Stomach smooth muscle (tissue), 2 donors: ENCODE results near the gene ELN.

Experiments
- H3K27ac ChIP-seq: one replicate; pipeline ENCODE4 v1.7.0; 2013; ENCODE audit warnings: mild to moderate bottlenecking, low read length, inconsistent platforms
- H3K27me3 ChIP-seq, 2 donors: one replicate each; pipeline ENCODE4 v1.7.0; 2013; ENCODE audit warnings: low read length in 2 of 2; ENCODE audit not compliant: insufficient read depth in 2 of 2, control insufficient read depth in 1 of 2
- H3K36me3 ChIP-seq, 2 donors: one replicate each; pipeline ENCODE4 v1.7.0; 2013; ENCODE audit warnings: low read length in 2 of 2; ENCODE audit not compliant: control insufficient read depth in 2 of 2, insufficient read depth in 2 of 2
- H3K4me1 ChIP-seq: one replicate; pipeline ENCODE4 v1.7.0; 2013; ENCODE audit warnings: low read length; ENCODE audit not compliant: control insufficient read depth, insufficient read depth
- H3K4me3 ChIP-seq, 2 donors: one replicate each; pipeline ENCODE4 v1.7.0; 2013; ENCODE audit warnings: low read length in 2 of 2
- H3K9ac ChIP-seq, 2 donors: one replicate each; pipeline ENCODE4 v1.7.0; 2013; ENCODE audit warnings: low read length in 2 of 2, mild to moderate bottlenecking in 1 of 2
- H3K9me3 ChIP-seq, 2 donors: one replicate each; pipeline ENCODE4 v1.7.0; 2013; ENCODE audit warnings: low read length in 2 of 2; ENCODE audit not compliant: control insufficient read depth in 2 of 2
- donor health status: healthy.
- donor health status: Pancreatic carcinoma.

The ELN gene

GRCh38 chr7:74063646-74064045 is 35.7 kb downstream of the ELN start:
- H3K27ac ChIP-seq, result no peak overlapping the region
- H3K4me1 ChIP-seq, result peaks cover 38% of the 10 kb centered on the region
- no peaks in the 10 kb centered on the region for H3K9me3 ChIP-seq
- H3K9ac ChIP-seq, result no peak overlapping the region
- H3K36me3 ChIP-seq, result peaks cover 0 to 13% of the 10 kb centered on the region in 2 donors
- no peak overlapping the region for H3K4me3 ChIP-seq
- H3K27me3 ChIP-seq, result no peaks in the 10 kb centered on the region

DNA sequence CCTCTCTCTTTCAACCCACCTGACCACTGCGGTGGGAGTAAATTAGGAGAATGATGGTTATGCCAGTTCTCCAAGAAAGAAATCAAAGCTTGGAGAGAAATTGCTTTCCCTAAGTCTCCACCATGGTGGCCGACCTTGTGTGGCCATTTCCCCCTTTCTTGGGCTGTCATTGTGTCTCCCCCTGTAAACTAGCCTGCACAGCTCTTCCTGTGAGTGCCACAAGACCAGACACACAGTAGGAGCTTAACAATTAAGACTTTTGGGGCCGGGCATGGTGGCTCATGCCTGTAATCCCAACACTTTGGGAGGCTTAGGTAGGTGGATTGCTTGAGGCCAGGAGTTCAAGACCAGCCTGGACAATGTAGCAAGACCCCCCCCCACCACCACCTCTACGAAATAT is 36.7 kb downstream of the ELN start:
- no peak overlapping the region for H3K4me3 ChIP-seq
- no peak overlapping the region for H3K27ac ChIP-seq
- H3K36me3 ChIP-seq, result peaks cover 0 to 13% of the 10 kb centered on the region in 2 donors
- no peaks in the 10 kb centered on the region for H3K27me3 ChIP-seq
- no peak overlapping the region for H3K9ac ChIP-seq
- peaks cover 36% of the 10 kb centered on the region for H3K4me1 ChIP-seq
- no peaks in the 10 kb centered on the region for H3K9me3 ChIP-seq

DNA sequence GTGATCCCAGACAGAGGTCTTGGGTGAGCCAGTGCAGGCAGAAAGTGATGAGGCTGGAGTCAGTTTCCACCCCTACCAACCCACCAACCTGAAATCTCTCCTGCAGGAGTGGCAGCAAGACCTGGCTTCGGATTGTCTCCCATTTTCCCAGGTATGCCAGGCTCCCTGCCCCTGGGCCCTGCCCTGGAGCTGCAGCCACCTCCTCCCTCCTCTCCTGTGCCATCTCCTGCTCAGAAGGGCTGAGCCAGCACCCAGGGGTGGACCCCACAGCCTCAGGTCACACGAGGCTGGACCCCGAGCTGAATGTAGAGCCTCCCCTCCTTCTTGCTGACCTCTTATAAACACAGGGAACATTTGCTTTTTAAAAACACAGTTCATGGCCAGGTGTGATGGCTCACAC is 38.7 kb downstream of the ELN start:
- H3K36me3 ChIP-seq, result peaks cover 0 to 8% of the 10 kb centered on the region in 2 donors

DNA sequence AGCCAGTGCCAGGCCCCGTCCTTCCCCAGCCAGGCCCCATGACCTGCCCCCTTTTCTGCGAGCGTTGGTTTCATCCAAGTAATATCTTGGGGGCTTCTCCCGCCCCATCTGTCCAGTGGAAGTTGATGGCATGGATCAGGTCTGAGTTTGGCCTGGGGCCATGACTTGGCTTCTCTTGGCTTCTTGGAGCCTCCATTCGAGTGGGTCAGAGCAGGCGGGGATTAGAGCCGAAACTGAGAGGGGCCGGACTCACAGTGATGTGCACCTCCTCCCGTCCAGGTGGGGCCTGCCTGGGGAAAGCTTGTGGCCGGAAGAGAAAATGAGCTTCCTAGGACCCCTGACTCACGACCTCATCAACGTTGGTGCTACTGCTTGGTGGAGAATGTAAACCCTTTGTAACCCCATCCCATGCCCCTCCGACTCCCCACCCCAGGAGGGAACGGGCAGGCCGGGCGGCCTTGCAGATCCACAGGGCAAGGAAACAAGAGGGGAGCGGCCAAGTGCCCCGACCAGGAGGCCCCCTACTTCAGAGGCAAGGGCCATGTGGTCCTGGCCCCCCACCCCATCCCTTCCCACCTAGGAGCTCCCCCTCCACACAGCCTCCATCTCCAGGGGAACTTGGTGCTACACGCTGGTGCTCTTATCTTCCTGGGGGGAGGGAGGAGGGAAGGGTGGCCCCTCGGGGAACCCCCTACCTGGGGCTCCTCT is 40.6 kb downstream of the ELN start:
- peaks cover 0 to 8% of the 10 kb centered on the region in 2 donors for H3K36me3 ChIP-seq
- no peaks in the 10 kb centered on the region for H3K27me3 ChIP-seq
- peaks cover 5% of the 10 kb centered on the region for H3K4me1 ChIP-seq
- H3K9ac ChIP-seq, result no peak overlapping the region
- no peaks in the 10 kb centered on the region for H3K9me3 ChIP-seq
- no peak overlapping the region for H3K27ac ChIP-seq
- no peak overlapping the region for H3K4me3 ChIP-seq

More for the DNA sequence above, 38.7 kb downstream of the ELN start:
- Histone ChIP-seq H3K27ac (no peak overlapping the region), H3K27me3 (no peaks in the 10 kb centered on the region), H3K4me1 (peaks cover 16% of the 10 kb centered on the region), H3K4me3 (no peak overlapping the region), H3K9me3 (no peaks in the 10 kb centered on the region), H3K9ac (no peak overlapping the region)

DNA sequence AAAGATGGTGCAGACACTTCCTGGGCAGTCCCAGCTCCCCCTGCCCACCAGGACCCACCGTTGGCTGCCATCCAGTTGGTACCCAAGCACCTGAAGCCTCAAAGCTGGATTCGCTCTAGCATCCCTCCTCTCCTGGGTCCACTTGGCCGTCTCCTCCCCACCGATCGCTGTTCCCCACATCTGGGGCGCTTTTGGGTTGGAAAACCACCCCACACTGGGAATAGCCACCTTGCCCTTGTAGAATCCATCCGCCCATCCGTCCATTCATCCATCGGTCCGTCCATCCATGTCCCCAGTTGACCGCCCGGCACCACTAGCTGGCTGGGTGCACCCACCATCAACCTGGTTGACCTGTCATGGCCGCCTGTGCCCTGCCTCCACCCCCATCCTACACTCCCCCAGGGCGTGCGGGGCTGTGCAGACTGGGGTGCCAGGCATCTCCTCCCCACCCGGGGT is 41.1 kb downstream of the ELN start:
- no peaks in the 10 kb centered on the region for H3K27me3 ChIP-seq
- H3K4me3 ChIP-seq, result no peak overlapping the region
- no peaks in the 10 kb centered on the region for H3K9me3 ChIP-seq
- H3K9ac ChIP-seq, result no peak overlapping the region
- peaks cover 0 to 6% of the 10 kb centered on the region in 2 donors for H3K36me3 ChIP-seq
- H3K27ac ChIP-seq, result no peak overlapping the region
- H3K4me1 ChIP-seq, result peaks cover 5% of the 10 kb centered on the region

GRCh38 chr7:74069790-74070618 is 42.0 kb downstream of the ELN start:
- peaks cover 5% of the 10 kb centered on the region for H3K4me1 ChIP-seq
- peaks cover 0 to 4% of the 10 kb centered on the region in 2 donors for H3K36me3 ChIP-seq
- no peaks in the 10 kb centered on the region for H3K9me3 ChIP-seq
- H3K27me3 ChIP-seq, result no peaks in the 10 kb centered on the region
- H3K4me3 ChIP-seq, result no peak overlapping the region
- H3K9ac ChIP-seq, result no peak overlapping the region
- no peak overlapping the region for H3K27ac ChIP-seq

- H3K36me3 ChIP-seq, result peaks cover 0 to 4% of the 10 kb centered on the region in 2 donors
- H3K27me3 ChIP-seq, result no peaks in the 10 kb centered on the region
- H3K4me3 ChIP-seq, result no peak overlapping the region
- no peak overlapping the region for H3K9ac ChIP-seq
- no peaks in the 10 kb centered on the region for H3K9me3 ChIP-seq
- H3K27ac ChIP-seq, result no peak overlapping the region
- H3K4me1 ChIP-seq, result peaks cover 5% of the 10 kb centered on the region
Observed at GRCh38 chr7:74070619-74070921, 42.6 kb downstream of the ELN start.

DNA sequence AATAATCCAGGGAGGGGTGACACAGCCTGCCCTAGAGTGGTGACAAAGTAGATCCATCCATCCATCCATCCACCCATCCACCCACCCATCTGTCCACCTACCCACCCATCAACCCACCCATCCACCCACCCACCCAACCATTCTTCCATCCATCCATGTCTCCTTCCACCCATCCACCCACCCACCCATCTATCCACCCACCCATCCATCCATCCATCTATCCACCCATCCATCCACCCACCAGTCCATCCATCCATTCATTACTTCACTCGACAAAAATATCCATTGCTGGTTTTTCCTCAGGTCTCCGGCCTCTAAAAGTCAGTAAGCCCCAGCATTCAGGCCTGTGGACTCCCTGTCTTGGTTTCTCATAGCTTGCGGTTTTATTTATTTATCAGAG is 43.1 kb downstream of the ELN start:
- H3K4me3 ChIP-seq, result no peak overlapping the region
- H3K9ac ChIP-seq, result no peak overlapping the region
- H3K27me3 ChIP-seq, result no peaks in the 10 kb centered on the region
- no peaks in the 10 kb centered on the region for H3K9me3 ChIP-seq
- H3K4me1 ChIP-seq, result peaks cover 5% of the 10 kb centered on the region
- peaks cover 0 to 4% of the 10 kb centered on the region in 2 donors for H3K36me3 ChIP-seq
- H3K27ac ChIP-seq, result no peak overlapping the region

DNA sequence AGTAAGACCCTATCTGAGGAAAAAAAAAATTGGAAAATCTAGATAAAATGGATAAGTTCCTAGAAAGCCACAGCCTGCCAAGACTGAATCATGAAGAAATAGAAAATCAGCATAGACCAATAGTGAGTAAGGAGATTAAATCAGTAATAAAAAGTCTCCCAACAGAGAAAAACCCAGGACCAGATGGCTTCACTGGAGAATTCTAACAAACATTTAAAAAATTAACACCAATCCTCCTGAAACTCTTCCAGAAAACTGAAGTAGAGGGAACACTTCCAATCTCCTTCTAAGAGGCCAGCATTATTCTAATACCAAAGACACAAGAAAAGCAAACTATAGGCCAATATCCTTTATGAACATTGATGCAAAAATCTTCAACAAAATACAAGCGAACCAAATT is 46.8 kb downstream of the ELN start:
- H3K9me3 ChIP-seq, result no peaks in the 10 kb centered on the region

DNA sequence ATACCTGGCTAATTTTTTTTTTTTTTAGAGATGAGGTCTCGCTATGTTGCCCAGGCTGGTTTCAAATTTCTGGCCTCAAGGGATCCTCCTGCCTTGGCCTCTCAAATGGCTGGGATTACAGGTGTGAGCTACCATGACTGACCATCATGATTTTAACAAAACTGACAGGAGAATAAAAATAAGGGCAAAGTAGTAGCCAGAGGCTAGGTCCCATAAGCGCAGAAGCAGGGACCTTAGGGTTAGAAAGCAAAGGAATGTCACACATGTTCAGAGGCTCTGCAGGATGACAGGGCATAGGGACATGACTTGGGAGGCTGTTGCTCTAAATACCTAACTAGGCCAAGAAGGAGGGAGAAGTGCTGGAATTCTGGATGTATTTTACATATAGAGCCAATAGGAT is 50.5 kb downstream of the ELN start:
- no peaks in the 10 kb centered on the region for H3K36me3 ChIP-seq
- no peak overlapping the region for H3K9ac ChIP-seq
- no peaks in the 10 kb centered on the region for H3K27me3 ChIP-seq
- H3K4me3 ChIP-seq, result no peak overlapping the region
- no peak overlapping the region for H3K27ac ChIP-seq
- no peaks in the 10 kb centered on the region for H3K9me3 ChIP-seq
- H3K4me1 ChIP-seq, result peaks cover 7% of the 10 kb centered on the region

More for the DNA sequence above, 46.8 kb downstream of the ELN start:
- H3K4me1 ChIP-seq, result no peaks in the 10 kb centered on the region
- H3K9ac ChIP-seq, result no peak overlapping the region
- H3K27me3 ChIP-seq, result no peaks in the 10 kb centered on the region
- H3K27ac ChIP-seq, result no peak overlapping the region
- no peaks in the 10 kb centered on the region for H3K36me3 ChIP-seq
- no peak overlapping the region for H3K4me3 ChIP-seq

- H3K4me3 ChIP-seq, result peak overlapping the region; percentile 51 to 63
- H3K27me3 ChIP-seq, result no peaks in the 10 kb centered on the region
- H3K36me3 ChIP-seq, result peaks cover 0 to 2% of the 10 kb centered on the region in 2 donors
- peaks cover 19% of the 10 kb centered on the region for H3K4me1 ChIP-seq
- no peak overlapping the region for H3K27ac ChIP-seq
- H3K9ac ChIP-seq, result peak overlapping the region; percentile 55 to 60
- no peaks in the 10 kb centered on the region for H3K9me3 ChIP-seq
Observed at GRCh38 chr7:74082770-74083116, 54.8 kb downstream of the ELN start.
